ENCODE measurements around the gene BCL7A. TPM values are rescaled to one million over a fixed set of nuclear protein-coding genes. Genes with fewer than 3 reads are reported as not detected.
A peak's percentile ranks its signal among the peaks of the same experiment; 100 is the strongest.

Gene BCL7A
- total RNA-seq, 4 donors from 2014 or later, result 15.9 to 30.9 (median 22.7) TPM

GRCh38 chr12:122064025-122064777 is 42.5 kb downstream of the BCL7A start:
- Histone ChIP-seq H3K27ac (peak overlapping the region; percentile 71), H3K9me3 (no peaks in the 10 kb centered on the region), H3K27me3 (no peaks in the 10 kb centered on the region), H3K4me1 (peaks cover 39% of the 10 kb centered on the region), H3K36me3 (peaks cover 17% of the 10 kb centered on the region), H3K4me3 (no peak overlapping the region)
- TF ChIP-seq POLR2AphosphoS5 (IDR thresholded peaks at IDR 0.05) (peak in 1 of 3 donors; percentile 6), EP300 (IDR thresholded peaks at IDR 0.05) (no peak), POLR2A (IDR thresholded peaks at IDR 0.05) (no peak)
- TF ChIP-seq, protein P1, sequence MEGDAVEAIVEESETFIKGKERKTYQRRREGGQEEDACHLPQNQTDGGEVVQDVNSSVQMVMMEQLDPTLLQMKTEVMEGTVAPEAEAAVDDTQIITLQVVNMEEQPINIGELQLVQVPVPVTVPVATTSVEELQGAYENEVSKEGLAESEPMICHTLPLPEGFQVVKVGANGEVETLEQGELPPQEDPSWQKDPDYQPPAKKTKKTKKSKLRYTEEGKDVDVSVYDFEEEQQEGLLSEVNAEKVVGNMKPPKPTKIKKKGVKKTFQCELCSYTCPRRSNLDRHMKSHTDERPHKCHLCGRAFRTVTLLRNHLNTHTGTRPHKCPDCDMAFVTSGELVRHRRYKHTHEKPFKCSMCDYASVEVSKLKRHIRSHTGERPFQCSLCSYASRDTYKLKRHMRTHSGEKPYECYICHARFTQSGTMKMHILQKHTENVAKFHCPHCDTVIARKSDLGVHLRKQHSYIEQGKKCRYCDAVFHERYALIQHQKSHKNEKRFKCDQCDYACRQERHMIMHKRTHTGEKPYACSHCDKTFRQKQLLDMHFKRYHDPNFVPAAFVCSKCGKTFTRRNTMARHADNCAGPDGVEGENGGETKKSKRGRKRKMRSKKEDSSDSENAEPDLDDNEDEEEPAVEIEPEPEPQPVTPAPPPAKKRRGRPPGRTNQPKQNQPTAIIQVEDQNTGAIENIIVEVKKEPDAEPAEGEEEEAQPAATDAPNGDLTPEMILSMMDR (IDR thresholded peaks at IDR 0.05), result peak in 1 of 2 donors; percentile 15
- 70% methylated on average over 13 of the region's 14 CpGs for WGBS
- peak; percentile 88 to 89 for DNase-seq (ENCODE audit: low spot score in 2 of 2)

GRCh38 chr12:122064780-122065588 is 43.3 kb downstream of the BCL7A start:
- H3K9me3 ChIP-seq, result no peaks in the 10 kb centered on the region
- H3K4me1 ChIP-seq, result peaks cover 39% of the 10 kb centered on the region
- 71% methylated on average over 14 of the region's 16 CpGs for WGBS
- peaks cover 10% of the 10 kb centered on the region for H3K36me3 ChIP-seq
- TF ChIP-seq, protein P1 (IDR thresholded peaks at IDR 0.05), result no peak
- TF ChIP-seq POLR2A (IDR thresholded peaks at IDR 0.05) (no peak), EP300 (IDR thresholded peaks at IDR 0.05) (no peak)
- H3K27ac ChIP-seq, result peak overlapping the region; percentile 71
- H3K27me3 ChIP-seq, result no peaks in the 10 kb centered on the region
- DNase-seq (ENCODE audit: low spot score in 2 of 2), result no peak
- H3K4me3 ChIP-seq, result no peak overlapping the region

- WGBS, result 98% methylated on average over 5 of the region's 5 CpGs
- Histone ChIP-seq H3K36me3 (no peaks in the 10 kb centered on the region), H3K27ac (no peak overlapping the region), H3K27me3 (no peaks in the 10 kb centered on the region), H3K9me3 (no peaks in the 10 kb centered on the region), H3K4me3 (no peak overlapping the region), H3K4me1 (peaks cover 44% of the 10 kb centered on the region)
- DNase-seq (ENCODE audit: low spot score in 2 of 2), result no peak
- TF ChIP-seq, protein P1 (IDR thresholded peaks at IDR 0.05), result no peak
- TF ChIP-seq POLR2AphosphoS5 (IDR thresholded peaks at IDR 0.05) (no peak), EP300 (IDR thresholded peaks at IDR 0.05) (no peak), POLR2A (IDR thresholded peaks at IDR 0.05) (no peak)
Observed at GRCh38 chr12:122067548-122067947, 45.9 kb downstream of the BCL7A start.

DNA sequence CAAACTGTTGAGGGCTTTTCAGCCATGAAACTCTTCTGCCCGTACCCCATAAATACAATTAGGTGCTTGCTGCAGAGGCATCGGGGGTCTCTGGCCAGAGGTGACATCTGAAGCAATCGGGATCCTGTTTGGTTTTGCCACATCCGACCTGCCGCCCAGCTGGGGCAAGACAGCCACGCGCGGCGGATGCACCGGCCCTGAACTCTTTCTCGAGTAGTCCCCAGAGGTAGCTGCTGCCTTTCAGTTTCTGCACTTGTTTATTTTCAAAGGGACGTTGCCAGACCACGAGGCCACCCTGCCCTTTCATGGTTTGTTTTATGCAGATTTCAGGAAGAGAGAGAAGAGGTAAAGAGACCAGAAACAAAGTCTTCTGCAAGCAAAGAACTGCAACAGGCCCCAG is 46.3 kb downstream of the BCL7A start:
- DNase-seq (ENCODE audit: low spot score in 2 of 2), result no peak
- no peak overlapping the region for H3K27ac ChIP-seq
- no peak for TF ChIP-seq EP300 (IDR thresholded peaks at IDR 0.05)
- TF ChIP-seq, protein P1 (IDR thresholded peaks at IDR 0.05), result no peak
- TF ChIP-seq POLR2AphosphoS5 (IDR thresholded peaks at IDR 0.05), result no peak
- no peak for TF ChIP-seq POLR2A (IDR thresholded peaks at IDR 0.05)
- no peak overlapping the region for H3K4me3 ChIP-seq
- 50% methylated on average over 13 of the region's 13 CpGs for WGBS
- no peaks in the 10 kb centered on the region for H3K9me3 ChIP-seq
- no peaks in the 10 kb centered on the region for H3K27me3 ChIP-seq
- H3K4me1 ChIP-seq, result peaks cover 42% of the 10 kb centered on the region
- no peaks in the 10 kb centered on the region for H3K36me3 ChIP-seq

All from suprapubic skin (tissue), 4 donors.